PC-9 (cell line): ENCODE results near the gene PPP2R2C. TPM values are rescaled to one million over a fixed set of nuclear protein-coding genes. Genes with fewer than 3 reads are reported as not detected.

Source experiments
- BruUV-seq: library from RNA; stranded (reverse); fragments of 400-500 nt; replicated peaks from 2 replicates; lab custom pipeline; 2021; lab: Mats Ljungman, UMichigan
- CTCF ChIA-PET: fragments of 300-600 bp; sonication (Branson Sonifier 250); formaldehyde crosslinking; loops from one replicate; lab custom pipeline; 2022; ENCODE audit warnings: antibody characterized with exemption; lab: Charles Lee
- POLR2A ChIA-PET: fragments of 300-600 bp; sonication (Branson Sonifier 250); formaldehyde crosslinking; loops from one replicate; lab custom pipeline; 2022; ENCODE audit warnings: antibody characterized with exemption; ENCODE audit not compliant: unreplicated experiment; lab: Charles Lee
- DNase-seq, 2 experiments: peaks; one replicate each; pipeline versions ENCODE4 v3.0.0 to v3.0.0-alpha.2; 2015 to 2022; ENCODE audit warnings: mixed read lengths in 1 of 2
- H2AFZ ChIP-seq: fragments of 200-600 bp; sonication (generic); 2 replicates; pipeline ENCODE4 v1.8.1; 2017; ENCODE audit warnings: antibody characterized with exemption
- H3F3A ChIP-seq: fragments of 200-600 bp; sonication (generic); 2 replicates; pipeline ENCODE4 v1.8.1; 2017; ENCODE audit warnings: antibody characterized with exemption, mild to moderate bottlenecking, low read depth; ENCODE audit not compliant: insufficient read depth
- H3K27ac ChIP-seq: fragments of 200-600 bp; sonication (generic); 2 replicates; pipeline ENCODE4 v1.6.1; 2016; ENCODE audit warnings: mixed run types
- H3K27me3 ChIP-seq: fragments of 200-600 bp; sonication (generic); 2 replicates; pipeline ENCODE4 v1.6.1; 2016; ENCODE audit warnings: low read depth, mixed run types; ENCODE audit not compliant: insufficient read depth
- H3K36me3 ChIP-seq: fragments of 200-600 bp; sonication (generic); 2 replicates; pipeline ENCODE4 v1.6.1; 2016; ENCODE audit warnings: low read depth, mixed run types
- H3K4me1 ChIP-seq: fragments of 200-600 bp; sonication (generic); replicated peaks from 2 replicates; pipeline ENCODE4 v1.6.1; 2016; ENCODE audit warnings: mixed run types; ENCODE audit not compliant: insufficient read depth
- H3K4me2 ChIP-seq: fragments of 200-600 bp; sonication (generic); 2 replicates; pipeline ENCODE4 v1.6.1; 2017; ENCODE audit warnings: mixed run types
- H3K4me3 ChIP-seq: fragments of 200-600 bp; sonication (generic); 2 replicates; pipeline ENCODE4 v1.6.1; 2016; ENCODE audit warnings: mixed run types
- H3K79me2 ChIP-seq: fragments of 200-600 bp; sonication (generic); 2 replicates; pipeline ENCODE4 v1.6.1; 2017; ENCODE audit warnings: low read depth, mixed run types
- H3K9me2 ChIP-seq: fragments of 200-600 bp; sonication (generic); 2 replicates; pipeline ENCODE4 v1.8.1; 2017; ENCODE audit warnings: mild to moderate bottlenecking; ENCODE audit not compliant: insufficient read depth
- H3K9me3 ChIP-seq: fragments of 200-600 bp; sonication (generic); 2 replicates; pipeline ENCODE4 v1.8.1; 2016; ENCODE audit warnings: low read depth; ENCODE audit not compliant: insufficient read depth
- H4K20me1 ChIP-seq: fragments of 200-600 bp; sonication (generic); 2 replicates; pipeline ENCODE4 v1.8.1; 2017; ENCODE audit not compliant: insufficient read depth
- CTCF ChIP-seq: fragments of 200-600 bp; sonication (generic); conservative IDR thresholded peaks from 2 replicates; pipeline ENCODE4 v1.6.1; 2017; ENCODE audit warnings: mixed run types, antibody characterized with exemption, mild to moderate bottlenecking, moderate library complexity
- EZH2 ChIP-seq: fragments of 200-600 bp; sonication (generic); IDR thresholded peaks from 2 replicates; pipeline ENCODE4 v1.8.0; 2017; ENCODE audit warnings: antibody characterized with exemption, low read depth
- intact Hi-C: fragments of 100-400 bp; cut with micrococcal nuclease; formaldehyde crosslinking; loops from one replicate; pipeline ENCODE4 v1.10.0; 2022; ENCODE audit not compliant: unreplicated experiment
- total RNA-seq: library from RNA; stranded (reverse); gene quantifications from 2 replicates; pipeline ENCODE4 v1.2.3, GENCODE V29; 2021

Gene PPP2R2C
- total RNA-seq, 1 experiment from 2014 or later, result 40.9 TPM

GRCh38 chr4:6357476-6357875, 114.9 kb downstream of the PPP2R2C start:
- CTCF ChIA-PET, result no interaction called here
- H3K4me2 ChIP-seq, result no peak overlapping the region
- BruUV-seq, result no TSS peak

DNA sequence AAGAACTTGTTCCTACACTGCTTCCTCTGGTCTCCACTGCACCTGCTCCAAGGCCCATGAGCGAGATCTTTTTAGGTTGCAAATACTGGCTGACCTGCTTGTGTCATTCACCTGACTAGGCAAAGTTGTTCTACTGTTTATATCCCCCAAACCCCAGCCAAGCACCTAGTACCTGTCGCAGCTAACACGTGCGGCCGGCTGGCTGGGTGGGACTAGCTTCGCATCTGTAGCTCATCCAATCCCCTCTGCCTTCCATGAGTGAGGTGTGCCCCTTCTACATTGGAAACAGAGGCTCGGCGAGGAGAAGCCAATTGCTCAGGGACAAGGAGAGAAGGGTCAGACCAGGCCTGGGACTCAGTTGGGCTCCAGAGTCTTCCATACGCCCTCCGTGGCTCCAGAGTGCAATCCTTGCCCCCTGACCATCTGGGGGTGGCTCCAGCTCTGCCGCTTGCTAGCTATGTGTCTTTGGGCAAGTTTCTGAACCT, 116.3 kb downstream of the PPP2R2C start:
- Histone ChIP-seq H3K27me3 (no peaks in the 10 kb centered on the region), H3K9me3 (no peaks in the 10 kb centered on the region), H3K4me1 (no peaks in the 10 kb centered on the region), H3K4me2 (no peak overlapping the region), H3K27ac (no peak overlapping the region), H2AFZ (no peak overlapping the region), H3F3A (no peaks in the 10 kb centered on the region), H3K79me2 (no peaks in the 10 kb centered on the region), H3K4me3 (no peak overlapping the region), H3K9me2 (no peaks in the 10 kb centered on the region), H4K20me1 (no peaks in the 10 kb centered on the region), H3K36me3 (no peaks in the 10 kb centered on the region)
- DNase-seq, result no peak
- BruUV-seq, result no TSS peak
- intact Hi-C loops, result no loop called here
- no peak for TF ChIP-seq EZH2
- ChIA-PET POLR2A (no interaction called here), CTCF (no interaction called here)

More at GRCh38 chr4:6357476-6357875, 114.9 kb downstream of the PPP2R2C start:
- POLR2A ChIA-PET, result no interaction called here
- Histone ChIP-seq H2AFZ (no peak overlapping the region), H3K79me2 (no peaks in the 10 kb centered on the region), H3K4me1 (no peaks in the 10 kb centered on the region), H3K9me2 (no peaks in the 10 kb centered on the region), H3K27ac (no peak overlapping the region), H3K27me3 (no peaks in the 10 kb centered on the region), H3K9me3 (no peaks in the 10 kb centered on the region), H3F3A (no peaks in the 10 kb centered on the region), H4K20me1 (no peaks in the 10 kb centered on the region), H3K36me3 (no peaks in the 10 kb centered on the region), H3K4me3 (no peak overlapping the region)
- DNase-seq, result no peak
- intact Hi-C loops, result no loop called here
- TF ChIP-seq CTCF (no peak), EZH2 (no peak)

- H3K4me1 ChIP-seq, result no peaks in the 10 kb centered on the region
- intact Hi-C loops, result no loop called here
- H3K27ac ChIP-seq, result no peak overlapping the region
- H3K27me3 ChIP-seq, result no peaks in the 10 kb centered on the region
- POLR2A ChIA-PET, result no interaction called here
- no peak overlapping the region for H2AFZ ChIP-seq
- H3K9me3 ChIP-seq, result no peaks in the 10 kb centered on the region
- DNase-seq, result no peak
- no peaks in the 10 kb centered on the region for H3K9me2 ChIP-seq
- H4K20me1 ChIP-seq, result no peaks in the 10 kb centered on the region
- H3K4me3 ChIP-seq, result no peak overlapping the region
- BruUV-seq, result no TSS peak
- CTCF ChIA-PET, result no interaction called here
- no peaks in the 10 kb centered on the region for H3K79me2 ChIP-seq
- no peak for TF ChIP-seq EZH2
- no peak for TF ChIP-seq CTCF
- H3K36me3 ChIP-seq, result no peaks in the 10 kb centered on the region
- H3F3A ChIP-seq, result no peaks in the 10 kb centered on the region
- no peak overlapping the region for H3K4me2 ChIP-seq
These were observed 117.4 kb downstream of the PPP2R2C start for GRCh38 chr4:6355052-6355451.

DNA sequence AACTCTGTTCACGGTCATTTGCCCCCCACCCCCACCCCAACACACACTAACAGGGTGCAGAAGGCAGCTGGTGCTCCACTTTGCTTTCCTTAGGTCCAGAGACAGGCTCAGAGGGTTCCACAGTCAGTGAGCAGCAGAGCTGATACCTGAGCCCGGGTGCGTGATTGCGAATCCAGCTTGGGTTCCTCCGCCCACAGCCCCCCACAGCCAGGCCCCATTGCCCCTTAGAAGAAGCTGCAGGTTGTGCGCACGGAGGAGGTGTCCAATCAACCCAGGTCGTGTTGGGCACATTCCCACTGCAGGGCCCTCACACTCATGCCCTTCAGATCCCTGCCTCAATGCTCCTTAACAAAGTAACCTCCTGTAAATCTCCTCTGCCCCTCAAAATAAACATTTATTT, 117.8 kb downstream of the PPP2R2C start:
- Histone ChIP-seq H3K9me2 (no peaks in the 10 kb centered on the region), H3K79me2 (no peaks in the 10 kb centered on the region), H3K4me3 (no peak overlapping the region), H2AFZ (no peak overlapping the region), H3K4me2 (no peak overlapping the region), H4K20me1 (no peaks in the 10 kb centered on the region), H3K36me3 (no peaks in the 10 kb centered on the region), H3K27ac (no peak overlapping the region), H3K9me3 (no peaks in the 10 kb centered on the region), H3K27me3 (no peaks in the 10 kb centered on the region), H3F3A (no peaks in the 10 kb centered on the region), H3K4me1 (no peaks in the 10 kb centered on the region)
- BruUV-seq, result no TSS peak
- intact Hi-C loops, result no loop called here
- CTCF ChIA-PET, result no interaction called here
- TF ChIP-seq EZH2 (no peak), CTCF (no peak)
- no peak for DNase-seq
- POLR2A ChIA-PET, result no interaction called here
